Esophagus muscularis mucosa (tissue), 3 donors: Measurements from ENCODE around the gene MAP2.

Experiments
- CTCF ChIP-seq, 3 experiments: fragments of 200-600 bp in 2 of 3; fragments of 450-650 bp in 1 of 3; sonication (generic) in 2 of 3; IDR thresholded peaks; one replicate each; pipeline ENCODE4 v1.5.1; 2017 to 2019; ENCODE audit warnings: antibody characterized with exemption in 3 of 3, mild to moderate bottlenecking in 2 of 3, moderate library complexity in 1 of 3
- EP300 ChIP-seq: sonication (generic); formaldehyde crosslinking; IDR thresholded peaks from one replicate; pipeline ENCODE4 v1.6.1; 2017; ENCODE audit warnings: antibody characterized with exemption

GRCh38 chr2:209579230-209579749 lies 155.4 kb downstream of the MAP2 start:
- no peak for TF ChIP-seq CTCF (IDR thresholded peaks at IDR 0.05)
- TF ChIP-seq EP300: no peak
